Suprapubic skin (tissue), 4 donors: ENCODE data around the gene CRACR2B. TPM values are rescaled to one million over a fixed set of nuclear protein-coding genes. Genes with fewer than 3 reads are reported as not detected.

Experiments
- DNase-seq, 2 donors: peaks; one replicate each; pipeline ENCODE4 v3.0.0-alpha.2; 2019; ENCODE audit warnings: low spot score in 2 of 2
- H3K27ac ChIP-seq: fragments of 200-600 bp; sonication (generic); one replicate; pipeline ENCODE4 v1.5.1; 2019
- H3K27me3 ChIP-seq: fragments of 200-600 bp; sonication (generic); one replicate; pipeline ENCODE4 v1.5.1; 2019
- H3K36me3 ChIP-seq: fragments of 200-600 bp; sonication (generic); one replicate; pipeline ENCODE4 v1.5.1; 2019
- H3K4me1 ChIP-seq: fragments of 200-600 bp; sonication (generic); one replicate; pipeline ENCODE4 v1.5.1; 2019
- H3K4me3 ChIP-seq: fragments of 200-600 bp; sonication (generic); one replicate; pipeline ENCODE4 v1.5.1; 2019; ENCODE audit warnings: mild to moderate bottlenecking
- H3K9me3 ChIP-seq: fragments of 200-600 bp; sonication (generic); one replicate; pipeline ENCODE4 v1.5.1; 2019
- EP300 ChIP-seq: sonication (generic); formaldehyde crosslinking; IDR thresholded peaks from one replicate; pipeline ENCODE4 v1.6.1; 2017; ENCODE audit warnings: antibody characterized with exemption
- POLR2A ChIP-seq, 2 donors: fragments of 450-650 bp; IDR thresholded peaks; one replicate each; pipeline ENCODE4 v1.6.1; 2017; ENCODE audit warnings: antibody characterized with exemption in 2 of 2, mild to moderate bottlenecking in 2 of 2, moderate library complexity in 2 of 2
- POLR2AphosphoS5 ChIP-seq, 3 donors: sonication (generic); formaldehyde crosslinking; IDR thresholded peaks; one replicate each; pipeline ENCODE4 v1.6.1; 2017; ENCODE audit warnings: antibody characterized with exemption in 3 of 3
- WGBS: methylation state at CpG from one replicate; pipeline ENCODE4 v1.1.5; 2018; 5-methylcytosine and 5-hydroxymethylcytosine counted together
- total RNA-seq, 4 donors: library from RNA; depleted of rRNA; stranded (reverse); fragments of >200 nt; gene quantifications; one replicate each; pipeline ENCODE4 v1.1.0, GENCODE V29; 2016
- TF ChIP-seq, protein P1 (sequence below), 2 donors: fragments of 200-600 bp in 1 of 2; fragments of 450-650 bp in 1 of 2; sonication (generic) in 1 of 2; IDR thresholded peaks; one replicate each; pipeline ENCODE4 v1.5.1; 2016 to 2019; ENCODE audit warnings: antibody characterized with exemption in 2 of 2, mild to moderate bottlenecking in 1 of 2, moderate library complexity in 1 of 2

The CRACR2B gene
- total RNA-seq, 4 donors from 2014 or later = 14.0 to 35.5 (median 29.6) TPM

DNA sequence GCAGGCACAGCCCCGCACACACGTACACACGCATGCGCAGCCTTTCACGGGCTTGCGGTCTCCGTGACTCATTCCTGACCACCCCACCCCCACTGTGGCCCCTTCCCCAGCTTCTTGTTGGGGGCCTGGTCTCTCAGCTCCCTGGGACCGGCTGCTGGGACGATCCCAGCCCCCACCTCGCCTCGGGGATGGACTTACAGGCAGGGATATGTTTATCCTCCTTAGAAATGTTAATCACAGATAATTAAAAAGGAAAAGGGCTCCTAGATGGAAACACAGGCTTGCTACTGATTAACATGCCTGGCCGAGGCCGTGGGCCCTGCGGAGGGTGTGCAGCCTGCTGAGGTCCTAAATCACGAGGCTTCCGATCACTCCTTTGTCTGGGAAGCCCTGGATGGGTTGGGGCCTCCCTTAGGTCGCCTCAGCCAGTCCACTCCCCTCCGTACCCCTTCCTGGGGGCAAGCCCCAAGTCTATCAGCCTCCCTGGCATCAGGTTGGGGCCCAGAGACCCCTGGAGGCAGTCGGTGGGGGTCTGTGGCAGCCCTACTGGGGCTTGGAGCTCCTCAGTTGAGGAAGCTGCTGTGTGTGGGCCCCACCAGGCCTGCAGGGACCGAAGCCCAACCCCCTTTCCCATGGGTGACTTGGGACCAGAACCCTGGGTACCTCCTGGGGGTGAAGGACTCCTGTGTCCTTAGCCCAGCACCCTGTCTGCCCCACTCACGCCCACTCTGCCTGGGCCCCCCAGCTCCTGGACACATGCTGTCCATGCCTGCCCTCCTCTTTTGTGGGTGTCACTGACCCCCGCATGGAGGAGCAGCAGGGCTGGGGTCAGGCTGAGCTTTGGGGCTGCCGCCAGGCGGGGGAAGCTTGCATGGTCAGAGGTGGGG lies 35.5 kb downstream of the CRACR2B start:
- WGBS = 86% methylated on average over 18 of the region's 24 CpGs
- no peak for TF ChIP-seq POLR2A (IDR thresholded peaks at IDR 0.05)
- TF ChIP-seq POLR2AphosphoS5 (IDR thresholded peaks at IDR 0.05) = no peak
- no peak for TF ChIP-seq EP300
- TF ChIP-seq, protein P1, sequence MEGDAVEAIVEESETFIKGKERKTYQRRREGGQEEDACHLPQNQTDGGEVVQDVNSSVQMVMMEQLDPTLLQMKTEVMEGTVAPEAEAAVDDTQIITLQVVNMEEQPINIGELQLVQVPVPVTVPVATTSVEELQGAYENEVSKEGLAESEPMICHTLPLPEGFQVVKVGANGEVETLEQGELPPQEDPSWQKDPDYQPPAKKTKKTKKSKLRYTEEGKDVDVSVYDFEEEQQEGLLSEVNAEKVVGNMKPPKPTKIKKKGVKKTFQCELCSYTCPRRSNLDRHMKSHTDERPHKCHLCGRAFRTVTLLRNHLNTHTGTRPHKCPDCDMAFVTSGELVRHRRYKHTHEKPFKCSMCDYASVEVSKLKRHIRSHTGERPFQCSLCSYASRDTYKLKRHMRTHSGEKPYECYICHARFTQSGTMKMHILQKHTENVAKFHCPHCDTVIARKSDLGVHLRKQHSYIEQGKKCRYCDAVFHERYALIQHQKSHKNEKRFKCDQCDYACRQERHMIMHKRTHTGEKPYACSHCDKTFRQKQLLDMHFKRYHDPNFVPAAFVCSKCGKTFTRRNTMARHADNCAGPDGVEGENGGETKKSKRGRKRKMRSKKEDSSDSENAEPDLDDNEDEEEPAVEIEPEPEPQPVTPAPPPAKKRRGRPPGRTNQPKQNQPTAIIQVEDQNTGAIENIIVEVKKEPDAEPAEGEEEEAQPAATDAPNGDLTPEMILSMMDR (IDR thresholded peaks at IDR 0.05) = no peak
- DNase-seq = no peak

DNA sequence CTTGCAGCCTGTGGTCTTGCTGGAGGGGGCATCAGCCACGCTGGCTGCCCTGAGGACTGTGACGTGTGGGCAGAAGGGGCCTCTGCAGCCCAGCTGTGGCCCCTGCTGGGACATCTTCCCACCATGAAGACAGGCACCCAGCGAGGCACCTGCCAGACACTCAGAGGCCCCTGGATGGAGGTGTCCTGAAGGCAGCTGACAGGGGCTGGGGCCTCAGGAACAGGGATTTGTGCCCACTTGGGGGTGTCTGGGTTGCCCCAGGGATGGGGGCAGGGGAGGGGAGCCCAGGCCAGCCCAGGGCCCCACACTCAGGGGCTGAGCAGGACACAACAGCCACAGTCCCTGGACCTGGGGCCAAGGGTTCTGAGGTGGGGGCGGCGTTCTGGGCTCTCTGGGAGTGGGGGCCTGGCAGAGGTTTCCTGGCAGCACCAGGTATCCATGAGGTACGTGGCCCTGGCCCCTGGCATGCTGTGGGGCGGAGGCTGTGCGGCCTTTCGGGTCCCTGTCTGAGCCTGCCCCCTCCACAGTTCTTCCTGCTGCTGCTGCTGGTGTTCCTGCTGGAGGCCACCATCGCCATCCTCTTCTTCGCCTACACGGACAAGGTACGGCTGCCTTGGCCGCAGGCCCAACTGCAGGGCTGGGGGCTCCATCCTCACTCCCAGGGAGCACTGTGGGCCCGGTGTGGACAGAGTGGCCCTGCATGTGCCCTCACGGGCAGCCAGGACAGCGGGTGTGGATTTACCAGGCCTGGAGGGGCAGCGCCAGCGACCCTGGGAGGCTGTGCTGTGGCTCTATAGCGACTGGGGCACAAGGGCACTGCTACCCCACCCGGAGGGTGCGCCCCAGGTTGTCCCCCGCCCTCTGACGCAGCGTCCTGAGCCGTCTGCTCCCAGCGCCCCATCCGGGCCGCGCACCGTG lies 36.5 kb downstream of the CRACR2B start:
- WGBS = 87% methylated on average over 17 of the region's 31 CpGs
- DNase-seq = no peak
- Histone ChIP-seq H3K9me3 (no peaks in the 10 kb centered on the region), H3K27me3 (no peaks in the 10 kb centered on the region), H3K4me1 (peaks cover 25% of the 10 kb centered on the region), H3K4me3 (no peak overlapping the region), H3K27ac (no peak overlapping the region), H3K36me3 (peaks cover 58% of the 10 kb centered on the region)
- no peak for TF ChIP-seq POLR2AphosphoS5 (IDR thresholded peaks at IDR 0.05)
- TF ChIP-seq, protein P1 (IDR thresholded peaks at IDR 0.05) = no peak
- no peak for TF ChIP-seq POLR2A (IDR thresholded peaks at IDR 0.05)
- TF ChIP-seq EP300 = no peak

More for the DNA sequence above, 35.5 kb downstream of the CRACR2B start:
- Histone ChIP-seq H3K9me3 (no peaks in the 10 kb centered on the region), H3K4me3 (no peak overlapping the region), H3K27ac (no peak overlapping the region), H3K36me3 (peaks cover 54% of the 10 kb centered on the region), H3K4me1 (peaks cover 34% of the 10 kb centered on the region), H3K27me3 (no peaks in the 10 kb centered on the region)

DNA sequence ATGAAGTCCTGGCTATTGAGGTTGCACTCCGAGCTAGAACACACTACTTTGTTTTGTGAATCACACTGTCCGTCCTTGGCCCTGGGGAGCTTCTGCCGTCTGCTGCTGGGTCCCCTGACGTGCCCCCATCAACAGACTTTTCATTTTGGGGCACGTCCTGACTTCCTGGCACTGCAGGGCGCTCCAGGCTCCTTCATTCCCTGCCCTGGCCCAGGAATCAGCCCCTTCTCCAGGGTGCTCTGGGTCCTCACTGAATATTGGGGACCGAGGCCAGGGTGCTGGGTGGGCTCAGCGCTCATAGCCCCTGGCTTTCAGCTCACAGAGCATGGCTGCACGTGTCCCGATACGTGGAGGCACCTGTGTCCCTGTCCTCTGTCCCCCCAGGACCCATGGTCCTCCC lies 37.2 kb downstream of the CRACR2B start:
- TF ChIP-seq, protein P1 (IDR thresholded peaks at IDR 0.05) = no peak
- TF ChIP-seq EP300 (no peak), POLR2AphosphoS5 (IDR thresholded peaks at IDR 0.05) (no peak), POLR2A (IDR thresholded peaks at IDR 0.05) (no peak)
- Histone ChIP-seq H3K4me1 (peaks cover 17% of the 10 kb centered on the region), H3K27ac (no peak overlapping the region), H3K27me3 (no peaks in the 10 kb centered on the region), H3K36me3 (peaks cover 63% of the 10 kb centered on the region), H3K9me3 (no peaks in the 10 kb centered on the region), H3K4me3 (no peak overlapping the region)
- DNase-seq = no peak
- 92% methylated on average over 8 of the region's 11 CpGs for WGBS

DNA sequence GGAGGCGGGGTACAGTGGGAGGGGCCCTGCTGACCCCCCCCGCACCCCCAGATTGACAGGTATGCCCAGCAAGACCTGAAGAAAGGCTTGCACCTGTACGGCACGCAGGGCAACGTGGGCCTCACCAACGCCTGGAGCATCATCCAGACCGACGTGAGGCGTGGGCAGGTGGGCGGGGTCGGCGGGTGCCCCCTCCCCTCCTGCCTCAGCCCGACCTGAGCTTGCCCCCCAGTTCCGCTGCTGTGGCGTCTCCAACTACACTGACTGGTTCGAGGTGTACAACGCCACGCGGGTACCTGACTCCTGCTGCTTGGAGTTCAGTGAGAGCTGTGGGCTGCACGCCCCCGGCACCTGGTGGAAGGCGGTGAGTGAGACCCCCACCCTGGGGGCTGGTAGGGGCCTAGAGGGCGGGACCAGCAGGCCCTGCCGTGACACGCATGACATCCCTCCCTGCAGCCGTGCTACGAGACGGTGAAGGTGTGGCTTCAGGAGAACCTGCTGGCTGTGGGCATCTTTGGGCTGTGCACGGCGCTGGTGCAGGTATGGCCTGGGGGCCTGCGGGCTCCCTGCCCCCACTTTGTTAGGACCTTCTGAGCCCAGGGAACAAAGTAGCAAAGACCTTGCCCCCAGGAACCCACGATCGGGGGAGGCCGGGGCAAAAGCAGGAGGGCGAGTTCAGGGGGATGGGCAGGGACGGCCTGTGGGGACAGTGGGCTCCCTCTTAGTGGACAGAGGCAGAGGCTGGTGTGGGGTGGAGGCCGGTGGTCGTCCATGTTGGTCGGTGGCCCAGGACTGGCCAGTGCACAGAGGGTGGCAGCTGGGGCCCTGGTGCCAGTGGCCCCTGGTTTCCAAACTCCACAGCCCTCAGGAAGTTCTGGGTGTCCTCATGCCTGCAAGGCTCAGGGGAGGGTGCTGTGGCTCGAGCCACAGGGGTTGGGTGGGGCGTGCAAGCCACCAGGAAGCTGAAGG lies 38.0 kb downstream of the CRACR2B start:
- no peak for DNase-seq
- Histone ChIP-seq H3K4me1 (peaks cover 13% of the 10 kb centered on the region), H3K9me3 (no peaks in the 10 kb centered on the region), H3K27me3 (no peaks in the 10 kb centered on the region), H3K36me3 (peaks cover 65% of the 10 kb centered on the region), H3K27ac (no peak overlapping the region), H3K4me3 (no peak overlapping the region)
- TF ChIP-seq POLR2AphosphoS5 (IDR thresholded peaks at IDR 0.05) (no peak), POLR2A (IDR thresholded peaks at IDR 0.05) (no peak), EP300 (no peak)
- WGBS = 51% methylated on average over 6 of the region's 41 CpGs

DNA sequence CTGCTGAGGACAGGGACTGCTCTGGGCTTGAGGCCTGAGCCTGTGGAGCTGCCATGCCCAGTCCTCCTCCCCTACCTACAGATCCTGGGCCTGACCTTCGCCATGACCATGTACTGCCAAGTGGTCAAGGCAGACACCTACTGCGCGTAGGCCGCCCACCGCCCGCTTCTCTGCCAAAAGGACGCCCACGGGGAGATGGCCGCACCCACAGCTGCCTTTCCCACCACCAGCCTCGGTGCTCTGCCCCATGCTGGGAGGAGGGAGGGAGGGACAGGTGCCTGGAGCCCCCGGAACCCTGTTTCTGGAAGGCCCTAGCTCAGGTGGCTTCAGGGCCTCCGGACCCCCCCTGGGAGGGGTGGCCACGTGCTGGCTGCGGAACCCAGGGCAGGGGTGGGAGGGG lies 38.8 kb downstream of the CRACR2B start:
- Histone ChIP-seq H3K36me3 (peaks cover 65% of the 10 kb centered on the region), H3K9me3 (no peaks in the 10 kb centered on the region), H3K4me1 (peaks cover 13% of the 10 kb centered on the region), H3K27ac (no peak overlapping the region), H3K27me3 (no peaks in the 10 kb centered on the region), H3K4me3 (no peak overlapping the region)
- DNase-seq = no peak
- no CpG with 5 or more reads among the region's 14 CpGs for WGBS
- no peak for TF ChIP-seq EP300
- no peak for TF ChIP-seq POLR2A (IDR thresholded peaks at IDR 0.05)
- TF ChIP-seq, protein P1 (IDR thresholded peaks at IDR 0.05) = no peak
- TF ChIP-seq POLR2AphosphoS5 (IDR thresholded peaks at IDR 0.05) = no peak
